Ishikawa (cell line): ENCODE data around the gene TOMM7.

Experiments used
- CEBPB ChIP-seq: IDR thresholded peaks from 2 replicates; pipeline ENCODE4 v1.6.1; 2012
- CREB1 ChIP-seq: IDR thresholded peaks from 2 replicates; pipeline ENCODE4 v1.6.1; 2012; ENCODE audit warnings: low read depth
- EGR1 ChIP-seq: IDR thresholded peaks from 2 replicates; pipeline ENCODE4 v1.6.1; 2012
- EP300 ChIP-seq: IDR thresholded peaks from 2 replicates; pipeline ENCODE4 v1.6.1; 2012; ENCODE audit warnings: borderline replicate concordance
- FOXM1 ChIP-seq: IDR thresholded peaks from 2 replicates; pipeline ENCODE4 v1.6.1; 2012; ENCODE audit warnings: low read depth, borderline replicate concordance
- NFIC ChIP-seq: IDR thresholded peaks from 2 replicates; pipeline ENCODE4 v1.6.1; 2012
- RAD21 ChIP-seq: IDR thresholded peaks from 2 replicates; pipeline ENCODE4 v1.6.1; 2012; ENCODE audit warnings: low read depth
- TAF1 ChIP-seq: IDR thresholded peaks from 2 replicates; pipeline ENCODE4 v1.6.1; 2012; ENCODE audit warnings: low read depth, mild to moderate bottlenecking
- TEAD4 ChIP-seq: IDR thresholded peaks from 2 replicates; pipeline ENCODE4 v1.6.1; 2012
- YY1 ChIP-seq: IDR thresholded peaks from 2 replicates; pipeline ENCODE4 v1.6.1; 2012; ENCODE audit warnings: low read depth
- ZBTB7A ChIP-seq: IDR thresholded peaks from 2 replicates; pipeline ENCODE4 v1.6.1; 2012; ENCODE audit warnings: low read depth
- TF ChIP-seq, protein P1 (sequence below): IDR thresholded peaks from 2 replicates; pipeline ENCODE4 v1.6.1; 2012
- TF ChIP-seq, protein P2 (sequence below): IDR thresholded peaks from 2 replicates; pipeline ENCODE4 v1.6.1; 2012
- TF ChIP-seq, protein P3 (sequence below): IDR thresholded peaks from 2 replicates; pipeline ENCODE4 v1.6.1; 2012; ENCODE audit warnings: low read depth, mild to moderate bottlenecking

GRCh38 chr7:22808140-22808539 is 14.5 kb downstream of the TOMM7 start:
- TF ChIP-seq CREB1 (no peak), FOXM1 (no peak), EP300 (no peak), YY1 (no peak), CEBPB (no peak), RAD21 (no peak), TAF1 (no peak), EGR1 (no peak), TEAD4 (no peak), NFIC (no peak), ZBTB7A (no peak)
- TF ChIP-seq, protein P1, sequence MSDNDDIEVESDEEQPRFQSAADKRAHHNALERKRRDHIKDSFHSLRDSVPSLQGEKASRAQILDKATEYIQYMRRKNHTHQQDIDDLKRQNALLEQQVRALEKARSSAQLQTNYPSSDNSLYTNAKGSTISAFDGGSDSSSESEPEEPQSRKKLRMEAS: no peak
- TF ChIP-seq, protein P2, sequence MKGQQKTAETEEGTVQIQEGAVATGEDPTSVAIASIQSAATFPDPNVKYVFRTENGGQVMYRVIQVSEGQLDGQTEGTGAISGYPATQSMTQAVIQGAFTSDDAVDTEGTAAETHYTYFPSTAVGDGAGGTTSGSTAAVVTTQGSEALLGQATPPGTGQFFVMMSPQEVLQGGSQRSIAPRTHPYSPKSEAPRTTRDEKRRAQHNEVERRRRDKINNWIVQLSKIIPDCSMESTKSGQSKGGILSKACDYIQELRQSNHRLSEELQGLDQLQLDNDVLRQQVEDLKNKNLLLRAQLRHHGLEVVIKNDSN: no peak
- TF ChIP-seq, protein P3, sequence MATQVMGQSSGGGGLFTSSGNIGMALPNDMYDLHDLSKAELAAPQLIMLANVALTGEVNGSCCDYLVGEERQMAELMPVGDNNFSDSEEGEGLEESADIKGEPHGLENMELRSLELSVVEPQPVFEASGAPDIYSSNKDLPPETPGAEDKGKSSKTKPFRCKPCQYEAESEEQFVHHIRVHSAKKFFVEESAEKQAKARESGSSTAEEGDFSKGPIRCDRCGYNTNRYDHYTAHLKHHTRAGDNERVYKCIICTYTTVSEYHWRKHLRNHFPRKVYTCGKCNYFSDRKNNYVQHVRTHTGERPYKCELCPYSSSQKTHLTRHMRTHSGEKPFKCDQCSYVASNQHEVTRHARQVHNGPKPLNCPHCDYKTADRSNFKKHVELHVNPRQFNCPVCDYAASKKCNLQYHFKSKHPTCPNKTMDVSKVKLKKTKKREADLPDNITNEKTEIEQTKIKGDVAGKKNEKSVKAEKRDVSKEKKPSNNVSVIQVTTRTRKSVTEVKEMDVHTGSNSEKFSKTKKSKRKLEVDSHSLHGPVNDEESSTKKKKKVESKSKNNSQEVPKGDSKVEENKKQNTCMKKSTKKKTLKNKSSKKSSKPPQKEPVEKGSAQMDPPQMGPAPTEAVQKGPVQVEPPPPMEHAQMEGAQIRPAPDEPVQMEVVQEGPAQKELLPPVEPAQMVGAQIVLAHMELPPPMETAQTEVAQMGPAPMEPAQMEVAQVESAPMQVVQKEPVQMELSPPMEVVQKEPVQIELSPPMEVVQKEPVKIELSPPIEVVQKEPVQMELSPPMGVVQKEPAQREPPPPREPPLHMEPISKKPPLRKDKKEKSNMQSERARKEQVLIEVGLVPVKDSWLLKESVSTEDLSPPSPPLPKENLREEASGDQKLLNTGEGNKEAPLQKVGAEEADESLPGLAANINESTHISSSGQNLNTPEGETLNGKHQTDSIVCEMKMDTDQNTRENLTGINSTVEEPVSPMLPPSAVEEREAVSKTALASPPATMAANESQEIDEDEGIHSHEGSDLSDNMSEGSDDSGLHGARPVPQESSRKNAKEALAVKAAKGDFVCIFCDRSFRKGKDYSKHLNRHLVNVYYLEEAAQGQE: no peak
